Measurements from ENCODE around the gene TMTC2.

GRCh38 chr12:82760423-82760822 lies 73.7 kb downstream of the TMTC2 start:
- TF ChIP-seq CTCF (IDR thresholded peaks at IDR 0.05) (no peak), POLR2A (IDR thresholded peaks at IDR 0.05) (no peak)

All from adrenal gland (tissue), 5 donors.